NCI-H2171 (cell line): ENCODE results near the gene URB1.
"Not testable (repeated sequence)": the region's sequence is repeated elsewhere in the genome, so short reads cannot be mapped to it uniquely, and the experiment has no call there.

Experiments used
- DNase-seq: peaks from one replicate; lab custom pipeline; 2025; lab: John Stamatoyannopoulos, UW

The URB1 gene

DNA sequence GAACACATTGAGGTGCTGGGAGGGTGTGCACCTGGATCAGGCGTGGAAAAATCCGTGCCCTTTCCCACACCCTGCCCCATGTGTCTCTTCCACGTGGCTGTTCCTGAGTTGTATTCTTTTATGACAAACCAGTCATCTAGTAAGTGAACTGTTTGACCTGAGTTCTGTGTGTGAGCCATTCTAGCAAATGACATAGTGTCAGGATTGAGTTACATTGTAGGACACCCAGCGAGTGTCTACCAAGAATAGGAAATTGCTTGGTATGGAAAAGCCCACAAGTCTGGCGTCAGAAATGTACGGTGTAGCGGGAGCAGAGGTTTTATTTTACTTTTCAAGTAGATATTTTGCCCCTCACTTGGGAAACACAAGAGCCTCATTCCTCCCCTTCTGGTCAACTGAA lies 95.4 kb downstream of the URB1 start:
- no peak for DNase-seq

GRCh38 chr21:32285476-32285875 lies 107.3 kb downstream of the URB1 start:
- no peak for DNase-seq

DNA sequence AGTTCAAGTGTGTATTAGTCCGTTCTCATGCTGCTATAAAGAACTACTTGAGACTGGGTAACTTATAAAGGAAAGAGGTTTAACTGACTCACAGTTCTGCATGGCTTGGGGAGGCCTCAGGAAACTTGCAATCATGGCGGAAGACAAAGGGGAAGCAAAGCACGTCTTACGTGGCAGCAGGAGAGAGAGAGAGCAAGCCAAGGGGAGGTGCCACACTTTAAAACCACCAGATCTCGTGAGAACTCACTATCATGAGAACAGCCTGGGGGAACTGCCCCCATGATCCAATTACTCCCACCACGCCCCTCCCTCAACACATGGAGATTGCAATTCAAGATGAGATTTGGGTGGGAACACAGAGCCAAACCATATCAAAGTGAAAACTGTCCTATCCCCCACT lies 109.8 kb downstream of the URB1 start:
- DNase-seq, result no peak

DNA sequence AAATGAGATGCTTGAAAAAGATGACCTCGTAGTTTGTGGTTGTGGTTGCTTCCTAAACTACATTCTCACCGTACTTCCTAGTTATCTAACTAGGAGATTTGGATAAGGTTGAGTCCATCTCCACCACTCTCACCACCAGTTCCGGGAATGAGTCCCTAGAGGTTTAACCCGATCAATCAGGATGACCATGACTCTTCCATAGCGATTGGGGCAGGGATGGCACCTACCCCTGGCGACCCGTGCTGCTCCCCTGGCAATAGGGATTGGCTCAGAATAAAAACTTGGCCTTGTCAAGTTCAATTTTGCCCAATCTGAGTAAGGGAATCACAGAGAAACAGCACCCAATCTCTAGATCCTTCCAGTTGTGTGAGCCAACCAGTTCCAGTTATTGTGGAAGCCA lies 111.3 kb downstream of the URB1 start:
- no peak for DNase-seq

DNA sequence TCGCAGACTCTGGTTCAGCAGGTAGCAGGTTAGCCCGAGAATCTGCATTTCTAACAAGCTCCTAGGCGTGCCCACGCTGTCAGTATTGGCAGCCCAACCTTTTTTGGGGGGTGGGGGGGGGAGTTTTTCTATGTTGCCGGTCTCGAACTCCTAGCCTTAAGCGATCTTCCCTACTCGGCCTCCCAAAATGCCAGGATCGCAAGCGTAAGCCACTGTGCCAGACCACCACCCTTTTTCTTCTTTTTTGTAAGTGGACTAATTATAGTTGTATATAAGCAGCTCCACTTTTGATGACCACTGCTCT lies 113.5 kb downstream of the URB1 start:
- DNase-seq, result no peak

- peak; percentile 93 for DNase-seq
These were observed 114.1 kb downstream of the URB1 start, which contains the start of gene MIS18A for GRCh38 chr21:32278518-32279376. TSS of gene MIS18A (minus strand) at chr21:32279049. CDS start at chr21:32279014, 35 bp downstream.

GRCh38 chr21:32278103-32278502 lies 114.7 kb downstream of the URB1 start:
- no peak for DNase-seq

GRCh38 chr21:32276671-32277070 lies 116.1 kb downstream of the URB1 start:
- no peak for DNase-seq

DNA sequence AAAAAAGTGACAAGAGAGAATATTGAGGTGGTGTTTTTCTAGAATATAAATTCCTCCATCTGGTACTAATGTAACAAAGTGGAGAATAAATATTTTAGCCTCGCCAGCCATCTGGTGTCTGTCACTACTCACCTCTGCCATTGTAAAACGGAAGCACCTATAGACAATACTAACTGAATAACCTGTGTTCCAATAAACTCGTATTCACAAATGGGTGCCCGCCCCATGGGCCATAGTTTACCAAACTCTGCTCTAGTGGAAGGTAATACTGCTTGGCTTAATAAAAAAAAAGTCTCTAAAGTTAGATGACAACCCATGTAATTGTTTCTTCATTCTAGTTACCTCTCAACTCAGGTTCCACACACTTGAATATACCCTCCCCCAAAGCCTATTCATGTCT lies 122.1 kb downstream of the URB1 start:
- peak; percentile 47 for DNase-seq

DNA sequence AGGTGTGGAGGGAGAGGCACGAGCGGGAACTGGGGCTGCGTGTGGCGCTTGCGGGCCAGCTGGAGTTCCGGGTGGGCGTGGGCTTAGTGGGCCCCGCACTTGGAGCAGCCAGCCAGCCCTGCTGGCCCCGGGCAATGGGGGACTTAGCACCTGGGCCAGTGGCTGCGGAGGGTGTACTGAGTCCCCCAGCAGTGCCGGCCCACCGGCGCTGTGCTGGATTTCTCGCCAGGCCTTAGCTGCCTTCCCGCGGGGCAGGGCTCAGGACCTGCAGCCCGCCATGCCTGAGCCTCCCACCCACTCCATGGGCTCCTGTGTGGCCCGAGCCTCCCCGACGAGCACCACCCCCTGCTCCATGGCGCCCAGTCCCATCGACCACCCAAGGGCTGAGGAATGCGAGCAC lies 127.5 kb downstream of the URB1 start:
- not testable (repeated sequence) for DNase-seq

DNA sequence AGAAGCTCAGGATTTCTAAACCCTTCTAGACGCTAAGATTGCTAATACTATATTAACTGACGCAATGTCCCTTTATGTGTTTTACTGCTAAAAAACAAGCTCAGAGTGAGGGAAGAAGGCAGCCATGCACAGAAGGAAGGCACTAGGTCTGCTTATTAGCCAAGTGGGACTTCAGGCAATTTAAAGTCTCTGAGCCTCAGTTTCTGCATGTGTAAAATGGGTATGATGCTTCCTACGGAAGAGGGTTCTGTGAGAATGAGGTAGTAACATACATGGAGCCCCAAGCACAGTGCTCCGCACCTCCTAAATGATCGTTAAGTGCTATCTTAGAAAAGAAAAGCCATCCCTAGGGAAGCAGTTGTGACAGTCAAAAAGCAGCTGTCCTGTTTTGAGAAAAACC lies 130.9 kb downstream of the URB1 start:
- no peak for DNase-seq
